Activated gamma-delta T cell treated with Interleukin-2 at 50 U/mL for 16 hours (primary cell): ENCODE data around the gene BEND4.

Experiments
- DNase-seq: peaks from one replicate; pipeline ENCODE4 v3.0.0-alpha.2; 2020

Gene BEND4

DNA sequence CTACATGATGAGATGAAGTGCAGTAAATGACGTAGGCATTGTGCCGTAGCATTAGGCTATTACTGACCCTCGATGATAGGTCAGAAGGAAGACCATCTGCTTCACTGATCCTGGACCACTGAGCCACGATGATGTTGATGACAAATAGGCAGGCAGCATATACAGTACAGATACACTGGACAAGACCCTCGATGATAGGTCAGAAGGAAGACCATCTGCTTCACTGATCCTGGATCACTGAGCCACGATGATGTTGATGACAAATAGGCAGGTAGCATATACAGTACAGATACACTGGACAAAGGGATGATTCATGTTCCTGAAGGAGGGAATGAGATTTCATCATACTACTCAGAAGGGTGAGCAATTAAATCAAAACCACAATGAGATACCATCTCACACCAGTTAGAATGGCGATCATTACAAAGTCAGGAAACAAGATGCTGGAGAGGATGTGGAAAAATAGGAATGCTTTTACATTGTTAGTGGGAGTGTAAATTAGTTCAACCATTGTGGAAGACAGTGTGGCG is 50.9 kb downstream of the BEND4 start:
- no peak for DNase-seq

DNA sequence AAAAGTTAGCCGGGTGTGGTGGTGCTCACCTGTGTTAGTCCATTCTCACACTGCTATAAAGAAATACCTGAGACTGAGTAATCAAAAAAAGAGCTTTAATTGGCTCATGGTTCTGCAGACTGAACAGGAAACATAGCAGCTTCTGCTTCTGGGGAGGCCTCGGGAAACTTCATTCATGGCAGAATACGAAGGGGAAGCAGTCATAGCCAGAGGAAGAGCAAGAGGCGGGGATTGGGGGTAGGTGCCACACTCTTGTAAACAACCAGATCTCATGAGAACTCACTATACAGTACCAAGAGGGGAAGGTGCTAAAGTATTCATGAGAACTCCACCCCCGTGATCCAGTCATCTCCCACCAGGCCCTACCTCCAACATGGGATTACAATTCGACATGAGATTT is 64.1 kb downstream of the BEND4 start:
- DNase-seq, result no peak

GRCh38 chr4:42083816-42084215 is 68.6 kb downstream of the BEND4 start:
- DNase-seq, result no peak

DNA sequence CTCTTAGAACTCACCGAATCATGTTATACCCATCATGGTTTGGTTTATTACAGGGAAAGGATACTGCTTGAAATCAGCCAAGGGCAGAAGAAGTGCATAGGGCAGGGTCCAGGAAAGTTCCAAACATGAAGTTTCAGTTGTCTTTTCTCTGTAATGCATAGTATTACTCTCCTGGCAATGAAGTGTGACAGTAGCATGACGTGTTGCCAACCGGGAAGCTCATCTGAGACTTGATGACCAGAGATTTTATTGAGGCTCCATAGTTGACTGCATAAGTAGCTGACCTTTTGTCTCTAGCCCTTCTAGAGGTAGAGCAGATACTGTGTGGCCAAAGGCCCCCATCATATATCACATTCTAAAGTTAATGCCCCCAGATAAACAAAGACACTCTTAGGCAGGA is 72.1 kb downstream of the BEND4 start:
- DNase-seq, result no peak

- DNase-seq, result no peak
Observed at GRCh38 chr4:42078184-42078801, 74.2 kb downstream of the BEND4 start.

DNA sequence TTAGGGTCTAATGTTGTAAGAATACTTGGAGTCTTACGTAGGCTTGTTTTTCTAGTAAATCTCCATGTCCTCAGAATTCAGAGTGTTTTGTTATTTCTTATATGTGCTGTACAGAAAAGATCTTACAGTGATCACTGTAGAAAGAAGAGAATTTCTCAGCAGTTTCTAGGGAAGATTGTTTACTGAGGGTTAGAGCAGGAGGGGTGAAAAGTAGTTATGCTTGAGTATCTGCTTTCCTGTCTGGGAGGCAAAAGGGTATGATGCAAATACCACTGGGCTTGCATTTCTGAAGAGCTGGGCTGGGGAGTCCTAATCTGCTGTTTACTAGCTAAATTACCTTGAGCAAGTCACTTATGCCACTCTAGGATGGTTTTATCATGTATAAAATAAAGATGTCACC is 78.2 kb downstream of the BEND4 start:
- DNase-seq, result no peak

- DNase-seq, result no peak
Observed at GRCh38 chr4:42070463-42070862, 82.0 kb downstream of the BEND4 start.

DNA sequence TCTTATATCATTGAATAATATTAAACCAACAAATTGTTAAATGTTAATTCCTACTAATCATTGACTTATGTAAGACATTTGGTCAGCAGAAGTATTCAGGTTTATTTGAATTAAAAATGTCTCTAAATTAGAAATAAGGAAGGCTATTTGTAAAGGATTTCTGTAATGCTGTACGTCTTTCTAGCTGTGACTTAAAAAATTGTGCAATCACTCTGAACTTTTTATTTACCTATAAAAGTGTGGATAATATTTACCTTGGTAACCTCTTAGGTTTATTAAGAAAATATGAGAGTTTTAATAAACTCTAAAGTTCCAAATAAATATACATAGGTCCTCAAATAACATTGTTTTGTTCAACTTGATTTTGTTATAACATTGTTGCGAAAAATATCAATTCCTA is 85.2 kb downstream of the BEND4 start:
- no peak for DNase-seq

DNA sequence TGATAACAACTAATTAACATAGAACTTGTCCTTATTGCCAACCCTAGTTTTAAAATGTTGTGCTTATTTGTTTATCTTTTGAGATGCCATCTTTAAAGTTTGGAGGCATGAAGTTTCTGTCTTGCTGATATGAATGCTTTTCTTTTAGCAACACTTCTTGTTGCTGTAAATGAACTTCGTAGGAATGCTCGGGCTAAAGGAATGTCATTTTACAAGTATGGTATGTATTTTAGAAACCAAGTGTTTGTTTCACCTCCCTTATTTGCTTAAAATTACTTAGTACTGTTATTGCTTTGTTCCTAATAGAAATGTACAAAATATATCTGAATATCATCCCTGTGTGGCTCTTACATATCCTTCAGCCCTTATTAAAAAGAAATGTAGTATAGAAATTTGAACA is 86.1 kb downstream of the BEND4 start:
- DNase-seq, result no peak
